Kidney (tissue), 14 donors: ENCODE data around the gene RNASE11. TPM values are rescaled to one million over a fixed set of nuclear protein-coding genes. Genes with fewer than 3 reads are reported as not detected.

Source experiments
- DNase-seq, 5 donors: peaks; one replicate each; pipeline ENCODE4 v3.0.0-alpha.2; 2013 to 2020
- FAIRE-seq: peaks from 2 replicates; lab custom pipeline; 2012; peaks lifted over from hg19 to GRCh38; lab: Jason Lieb, UNC
- H3K27ac ChIP-seq, 2 donors: one replicate each; pipeline ENCODE4 v1.7.0; 2013; ENCODE audit warnings: low read depth in 2 of 2, low read length in 2 of 2, inconsistent platforms in 1 of 2
- H3K27me3 ChIP-seq: one replicate; pipeline ENCODE4 v1.7.1; 2013; ENCODE audit warnings: low read length, inconsistent platforms; ENCODE audit not compliant: control insufficient read depth, insufficient read depth
- H3K36me3 ChIP-seq, 3 donors: one replicate each; pipeline versions ENCODE4 v1.7.0 to v1.7.1; 2013; ENCODE audit warnings: low read length in 3 of 3, control low read depth in 1 of 3, inconsistent platforms in 1 of 3; ENCODE audit not compliant: insufficient read depth in 3 of 3, control insufficient read depth in 2 of 3
- H3K4me1 ChIP-seq, 3 donors: one replicate each; pipeline versions ENCODE4 v1.7.0 to v1.7.1; 2013; ENCODE audit warnings: low read length in 3 of 3, inconsistent platforms in 1 of 3, low read depth in 1 of 3; ENCODE audit not compliant: control insufficient read depth in 2 of 3, insufficient read depth in 2 of 3
- H3K4me3 ChIP-seq, 3 donors: one replicate each; pipeline versions ENCODE4 v1.7.0 to v1.8.1; 2013; ENCODE audit warnings: low read length in 3 of 3, control low read depth in 1 of 3, inconsistent platforms in 1 of 3
- H3K9ac ChIP-seq, 3 donors: one replicate each; pipeline versions ENCODE4 v1.7.0 to v1.7.1; 2013; ENCODE audit warnings: low read length in 3 of 3, control low read depth in 1 of 3, inconsistent platforms in 1 of 3
- H3K9me3 ChIP-seq, 3 donors: one replicate each; pipeline versions ENCODE4 v1.7.0 to v1.7.1; 2013; ENCODE audit warnings: low read length in 3 of 3, control low read depth in 1 of 3, inconsistent platforms in 1 of 3; ENCODE audit not compliant: control insufficient read depth in 2 of 3, insufficient read depth in 1 of 3
- CTCF ChIP-seq: IDR thresholded peaks from 3 replicates; pipeline ENCODE4 v1.5.1; 2012; ENCODE audit warnings: mild to moderate bottlenecking, moderate library complexity, borderline replicate concordance; ENCODE audit not compliant: insufficient read depth; ENCODE audit errors: extremely low read depth
- intact Hi-C: fragments of 100-400 bp; cut with DNase I; formaldehyde crosslinking; loops from one replicate; pipeline ENCODE4 v1.11.1; 2022
- polyA plus RNA-seq: library from polyadenylated mRNA; stranded (reverse); fragments of 350-450 nt; fragmentation: Illumina TruSeq; extraction: RNeasy Lipid Tissue Mini Kit (QIAGEN cat#74804); gene quantifications from one replicate; pipeline ENCODE4 v1.2.3, GENCODE V29; 2014; ENCODE audit warnings: low read depth, low replicate concordance; ENCODE audit not compliant: insufficient read depth
- total RNA-seq: library from RNA; stranded (reverse); fragmentation: NEBNext Ultra II Directional; extraction: Animal tissue kit (Norgen Biotek cat#: 25700); gene quantifications from one replicate; pipeline ENCODE4 v1.2.1, GENCODE V29; 2021
- donor health status: control.
- donor health status: control.
- donor health status: control.
- donor health status: control.
- donor health status: control.
- donor health status: DM: yes; HTN: yes; CAD: no.
- donor health status: Normal renal cell carcinoma (clear cell type).

The RNASE11 gene
- total and polyA plus RNA-seq, 2 donors from 2014 or later: not detected

GRCh38 chr14:20609215-20610001 lies 21.6 kb upstream of the RNASE11 start:
- peak; percentile 30 for FAIRE-seq
- Histone ChIP-seq H3K4me3 (peak overlapping the region; percentile 89 to 99 (median 93)), H3K27me3 (no peaks in the 10 kb centered on the region), H3K36me3 (no peaks in the 10 kb centered on the region), H3K9me3 (no peaks in the 10 kb centered on the region), H3K4me1 (peaks cover 0 to 6% (median 0%) of the 10 kb centered on the region in 3 donors), H3K27ac (peak overlapping the region in 1 of 2 donors; percentile 24), H3K9ac (peak overlapping the region; percentile 56 to 98 (median 83))
- DNase-seq: peak; percentile 81 to 97 (median 86)
- peak; percentile 98 for TF ChIP-seq CTCF
- intact Hi-C loops: loop anchor here (5.0 to 10.0 kb wide), 3 partner anchors 78 to 285 kb away; partner anchors contain the start of genes ANG and TEP1

DNA sequence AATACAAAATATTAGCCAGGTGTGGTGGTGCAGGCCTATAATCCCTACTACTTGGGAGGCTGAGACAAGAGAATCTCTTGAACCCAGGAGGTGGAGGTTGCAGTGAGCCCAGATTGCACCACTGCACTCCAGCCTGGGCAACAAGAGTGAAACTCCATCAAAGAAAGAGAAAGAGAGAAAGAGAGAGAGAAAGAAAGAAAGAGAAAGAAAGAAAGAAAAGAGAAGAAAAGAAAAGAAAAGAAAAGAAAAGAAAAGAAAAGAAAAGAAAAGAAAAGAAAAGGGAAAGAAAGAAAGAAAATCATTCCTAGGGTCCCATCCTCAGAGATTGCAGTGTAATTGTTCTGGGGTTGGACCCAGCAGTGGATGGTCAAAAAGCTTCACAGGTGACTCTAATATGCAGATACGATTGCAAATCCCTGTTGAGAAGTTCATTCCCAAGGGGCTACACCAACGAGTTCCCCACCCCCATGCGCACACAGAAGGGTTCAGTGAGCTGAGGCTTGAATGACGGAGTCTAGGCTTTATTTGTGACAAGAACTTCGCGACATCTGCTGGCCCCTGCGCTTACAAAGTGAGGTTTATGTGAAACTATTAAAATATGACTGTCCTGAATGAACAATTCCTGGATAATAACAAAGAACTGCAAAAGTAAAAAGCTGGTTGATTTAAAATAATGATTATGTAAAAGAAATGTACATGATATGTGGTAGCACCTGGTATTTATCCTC lies 20.7 kb upstream of the RNASE11 start:
- intact Hi-C loops: loop anchor here (10.0 kb wide), 2 partner anchors 194 to 284 kb away; partner anchors contain the start of gene TEP1
- H3K27me3 ChIP-seq: no peaks in the 10 kb centered on the region
- H3K9ac ChIP-seq: no peak overlapping the region
- FAIRE-seq (no peak), DNase-seq (peak in 1 of 5 donors; percentile 52)
- no peaks in the 10 kb centered on the region for H3K9me3 ChIP-seq
- TF ChIP-seq CTCF: no peak
- H3K4me1 ChIP-seq: peaks cover 0 to 4% (median 0%) of the 10 kb centered on the region in 3 donors
- no peak overlapping the region for H3K4me3 ChIP-seq
- no peaks in the 10 kb centered on the region for H3K36me3 ChIP-seq
- no peak overlapping the region for H3K27ac ChIP-seq

- Histone ChIP-seq H3K9me3 (no peaks in the 10 kb centered on the region), H3K36me3 (no peaks in the 10 kb centered on the region), H3K27me3 (no peaks in the 10 kb centered on the region), H3K4me3 (no peak overlapping the region), H3K9ac (no peak overlapping the region), H3K27ac (no peak overlapping the region), H3K4me1 (peaks cover 0 to 4% (median 0%) of the 10 kb centered on the region in 3 donors)
- no peak for TF ChIP-seq CTCF
- no peak for DNase-seq
- intact Hi-C loops: loop anchor here (10.0 kb wide), 2 partner anchors 193 to 283 kb away; partner anchors contain the start of gene TEP1
- no peak for FAIRE-seq
These were observed 19.8 kb upstream of the RNASE11 start for GRCh38 chr14:20607617-20608016.
